Endothelial cell (in vitro differentiated cells): ENCODE results near the gene NEXN. TPM values are rescaled to one million over a fixed set of nuclear protein-coding genes. Genes with fewer than 3 reads are reported as not detected.

ENCODE experiments used
- DNase-seq: peaks from one replicate; pipeline ENCODE4 v3.0.0; 2021; ENCODE audit warnings: low spot score
- H3K27ac Mint-ChIP-seq: one replicate; pipeline ENCODE4 v1.8.0; 2021; ENCODE audit warnings: mixed read lengths, inconsistent platforms; ENCODE audit not compliant: unreplicated experiment
- H3K27me3 Mint-ChIP-seq: one replicate; pipeline ENCODE4 v1.8.0; 2021; ENCODE audit warnings: mild to moderate bottlenecking, moderate library complexity, mixed read lengths, inconsistent platforms; ENCODE audit not compliant: unreplicated experiment
- H3K36me3 Mint-ChIP-seq: one replicate; pipeline ENCODE4 v1.8.0; 2021; ENCODE audit warnings: mild to moderate bottlenecking, low read depth, mixed read lengths, inconsistent platforms; ENCODE audit not compliant: unreplicated experiment
- H3K4me1 Mint-ChIP-seq: one replicate; pipeline ENCODE4 v1.8.0; 2021; ENCODE audit warnings: mild to moderate bottlenecking, mixed read lengths, inconsistent platforms; ENCODE audit not compliant: unreplicated experiment
- H3K4me3 Mint-ChIP-seq: one replicate; pipeline ENCODE4 v1.8.0; 2021; ENCODE audit warnings: mild to moderate bottlenecking, mixed read lengths, inconsistent platforms; ENCODE audit not compliant: unreplicated experiment
- H3K9me3 Mint-ChIP-seq: one replicate; pipeline ENCODE4 v1.8.0; 2021; ENCODE audit warnings: mixed read lengths, inconsistent platforms; ENCODE audit not compliant: unreplicated experiment
- long read RNA-seq: library from polyadenylated mRNA; unstranded; transcript quantifications from one replicate; pipeline ENCODE4 v2.0.0, GENCODE V29; 2020; ENCODE audit not compliant: unreplicated experiment
- total RNA-seq: library from RNA; stranded (reverse); fragmentation: NEBNext Ultra II Directional; extraction: Animal tissue kit (Norgen Biotek cat#: 25700); gene quantifications from one replicate; pipeline ENCODE4 v1.2.1, GENCODE V29; 2021; ENCODE audit not compliant: unreplicated experiment
- TF ChIP-seq, protein P1 (sequence below): fragments of 200-600 bp; sonication (generic); IDR thresholded peaks from one replicate; pipeline ENCODE4 v1.5.0; 2021; ENCODE audit warnings: antibody characterized with exemption; ENCODE audit not compliant: unreplicated experiment

Gene NEXN
- 2.4 TPM for total RNA-seq
- long read RNA-seq, partial matches to known transcripts = 4 of 4 reads
- long read RNA-seq, other reads (novel, unspliced or antisense) = 0 of 4 reads

DNA sequence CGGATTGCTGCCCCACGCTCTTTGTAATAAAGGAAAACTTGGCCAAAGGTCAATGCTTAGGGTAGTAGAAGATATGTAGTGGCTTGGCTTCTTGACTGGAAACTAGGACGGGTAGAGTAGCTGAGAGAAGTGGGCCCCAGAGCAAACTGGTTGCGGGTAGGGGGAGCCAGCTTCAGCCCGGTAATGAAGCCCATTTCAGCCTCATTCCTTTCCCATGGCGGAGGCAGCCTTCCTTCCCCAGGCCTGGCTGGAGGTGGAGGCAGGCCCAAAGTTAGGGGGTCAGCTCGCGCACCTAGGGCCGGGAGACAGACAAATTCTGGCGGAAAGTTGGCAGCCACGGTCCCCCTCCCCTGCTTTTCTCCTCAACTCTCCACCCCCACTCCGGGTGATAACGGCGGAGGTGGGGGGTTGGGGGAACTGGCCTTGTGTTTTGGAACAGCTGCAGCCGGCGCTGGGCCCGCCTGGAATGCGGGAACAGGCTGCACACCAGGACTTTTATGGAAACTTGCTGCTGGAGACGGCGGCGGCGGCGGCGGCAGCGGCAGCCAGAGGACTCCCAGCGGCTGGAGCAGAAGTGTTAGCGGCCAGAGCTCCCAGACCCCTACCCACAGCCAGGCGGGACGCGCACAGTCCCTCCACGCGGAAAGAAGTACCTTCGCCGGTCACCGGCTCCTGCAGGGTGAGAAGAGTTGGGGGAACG is at the start of gene NEXN:
NEXN (plus strand) TSS at position 544 of the 700 bp plus-strand sequence. CDS start 27,483 bp downstream, outside the sequence.
- peaks cover 8% of the 10 kb centered on the region for H3K4me1 Mint-ChIP-seq

GRCh38 chr1:77841574-77841973 is 46.9 kb upstream of the NEXN start:
- H3K36me3 Mint-ChIP-seq = no peaks in the 10 kb centered on the region
- TF ChIP-seq, protein P1, sequence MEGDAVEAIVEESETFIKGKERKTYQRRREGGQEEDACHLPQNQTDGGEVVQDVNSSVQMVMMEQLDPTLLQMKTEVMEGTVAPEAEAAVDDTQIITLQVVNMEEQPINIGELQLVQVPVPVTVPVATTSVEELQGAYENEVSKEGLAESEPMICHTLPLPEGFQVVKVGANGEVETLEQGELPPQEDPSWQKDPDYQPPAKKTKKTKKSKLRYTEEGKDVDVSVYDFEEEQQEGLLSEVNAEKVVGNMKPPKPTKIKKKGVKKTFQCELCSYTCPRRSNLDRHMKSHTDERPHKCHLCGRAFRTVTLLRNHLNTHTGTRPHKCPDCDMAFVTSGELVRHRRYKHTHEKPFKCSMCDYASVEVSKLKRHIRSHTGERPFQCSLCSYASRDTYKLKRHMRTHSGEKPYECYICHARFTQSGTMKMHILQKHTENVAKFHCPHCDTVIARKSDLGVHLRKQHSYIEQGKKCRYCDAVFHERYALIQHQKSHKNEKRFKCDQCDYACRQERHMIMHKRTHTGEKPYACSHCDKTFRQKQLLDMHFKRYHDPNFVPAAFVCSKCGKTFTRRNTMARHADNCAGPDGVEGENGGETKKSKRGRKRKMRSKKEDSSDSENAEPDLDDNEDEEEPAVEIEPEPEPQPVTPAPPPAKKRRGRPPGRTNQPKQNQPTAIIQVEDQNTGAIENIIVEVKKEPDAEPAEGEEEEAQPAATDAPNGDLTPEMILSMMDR = no peak
- H3K9me3 Mint-ChIP-seq = no peaks in the 10 kb centered on the region
- H3K27ac Mint-ChIP-seq = no peak overlapping the region
- H3K27me3 Mint-ChIP-seq = no peaks in the 10 kb centered on the region
- H3K4me1 Mint-ChIP-seq = no peaks in the 10 kb centered on the region
- H3K4me3 Mint-ChIP-seq = no peak overlapping the region
- DNase-seq = no peak

More for the DNA sequence above, at the start of gene NEXN:
- Mint-ChIP-seq H3K27me3 (peaks cover 7% of the 10 kb centered on the region), H3K9me3 (no peaks in the 10 kb centered on the region), H3K27ac (peak within 1 kb of the TSS; percentile 94), H3K36me3 (no peaks in the 10 kb centered on the region), H3K4me3 (peak within 1 kb of the TSS; percentile 95)
- DNase-seq = peak; percentile 75
- TF ChIP-seq, protein P1 = no peak

- no peaks in the 10 kb centered on the region for H3K27me3 Mint-ChIP-seq
- no peak overlapping the region for H3K4me3 Mint-ChIP-seq
- H3K36me3 Mint-ChIP-seq = no peaks in the 10 kb centered on the region
- TF ChIP-seq, protein P1 = no peak
- no peak overlapping the region for H3K27ac Mint-ChIP-seq
- H3K9me3 Mint-ChIP-seq = no peaks in the 10 kb centered on the region
- no peak for DNase-seq
- no peaks in the 10 kb centered on the region for H3K4me1 Mint-ChIP-seq
Observed at GRCh38 chr1:77845951-77846350, 42.5 kb upstream of the NEXN start.

GRCh38 chr1:77846966-77847365 is 41.5 kb upstream of the NEXN start:
- TF ChIP-seq, protein P1 = no peak
- Mint-ChIP-seq H3K27ac (no peak overlapping the region), H3K4me1 (no peaks in the 10 kb centered on the region), H3K27me3 (no peaks in the 10 kb centered on the region), H3K4me3 (no peak overlapping the region), H3K36me3 (no peaks in the 10 kb centered on the region), H3K9me3 (no peaks in the 10 kb centered on the region)
- no peak for DNase-seq

DNA sequence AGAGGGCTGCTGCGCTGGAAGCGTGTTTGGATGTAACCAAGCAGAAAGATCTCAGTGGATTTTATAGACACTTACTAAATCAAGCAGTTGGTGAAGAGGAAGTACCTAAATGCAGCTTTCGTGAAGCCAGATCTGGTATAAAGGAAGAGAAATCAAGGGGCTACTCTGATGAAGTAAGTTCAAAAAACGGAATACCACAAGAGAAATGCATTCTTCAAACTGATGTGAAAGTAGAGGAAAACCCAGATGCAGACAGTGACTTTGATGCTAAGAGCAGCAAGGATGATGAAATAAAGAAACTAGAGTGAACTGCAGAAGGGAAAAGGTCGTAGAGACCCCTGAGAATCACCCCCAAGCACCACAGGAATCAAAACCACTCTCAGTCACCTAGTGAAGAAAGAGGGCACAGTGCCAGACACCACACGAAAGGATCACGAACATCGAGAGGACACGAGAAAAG is 40.8 kb upstream of the NEXN start:
- no peak overlapping the region for H3K27ac Mint-ChIP-seq
- H3K4me1 Mint-ChIP-seq = no peaks in the 10 kb centered on the region
- H3K4me3 Mint-ChIP-seq = no peak overlapping the region
- no peaks in the 10 kb centered on the region for H3K36me3 Mint-ChIP-seq
- DNase-seq = no peak
- no peaks in the 10 kb centered on the region for H3K27me3 Mint-ChIP-seq
- H3K9me3 Mint-ChIP-seq = no peaks in the 10 kb centered on the region
- TF ChIP-seq, protein P1 = no peak
